Neutrophil (primary cell): ENCODE measurements around the gene B4GAT1.

ENCODE experiments used
- H3K27ac ChIP-seq: fragments of 200-600 bp; sonication (generic); 2 replicates; pipeline ENCODE4 v1.5.1; 2016; ENCODE audit warnings: mild to moderate bottlenecking, moderate library complexity
- H3K27me3 ChIP-seq: fragments of 200-600 bp; sonication (generic); 2 replicates; pipeline ENCODE4 v1.6.0; 2016; ENCODE audit warnings: mild to moderate bottlenecking
- H3K36me3 ChIP-seq: fragments of 200-600 bp; sonication (generic); 2 replicates; pipeline ENCODE4 v1.5.1; 2017
- H3K4me1 ChIP-seq, 2 experiments: fragments of 200-600 bp in 1 of 2; sonication (generic) in 1 of 2; 1 replicate in 1 of 2; 2 replicates in 1 of 2; pipeline versions ENCODE4 v1.5.1 to v1.6.1; 2013 to 2016; ENCODE audit warnings: low read depth in 1 of 2, low read length in 1 of 2, mild to moderate bottlenecking in 1 of 2, moderate library complexity in 1 of 2; ENCODE audit not compliant: control insufficient read depth in 1 of 2, insufficient read depth in 1 of 2
- H3K4me3 ChIP-seq, 2 experiments: fragments of 200-600 bp in 1 of 2; sonication (generic) in 1 of 2; 1 replicate in 1 of 2; 2 replicates in 1 of 2; pipeline ENCODE4 v1.5.1; 2013 to 2016; ENCODE audit warnings: low read depth in 1 of 2, low read length in 1 of 2, mild to moderate bottlenecking in 1 of 2, moderate library complexity in 1 of 2
- H3K9me3 ChIP-seq: fragments of 200-600 bp; sonication (generic); 2 replicates; pipeline ENCODE4 v1.5.1; 2016
- CTCF ChIP-seq: fragments of 200-600 bp; sonication (generic); IDR thresholded peaks from 2 replicates; pipeline ENCODE4 v1.5.1; 2016; ENCODE audit warnings: antibody characterized with exemption

Gene B4GAT1

GRCh38 chr11:66338276-66339161 is 8.9 kb downstream of the B4GAT1 start:
- peaks cover 20% of the 10 kb centered on the region for H3K27me3 ChIP-seq
- no peaks in the 10 kb centered on the region for H3K9me3 ChIP-seq
- H3K27ac ChIP-seq: no peak overlapping the region
- peaks cover 72% of the 10 kb centered on the region for H3K36me3 ChIP-seq
- H3K4me1 ChIP-seq: peaks cover 22% of the 10 kb centered on the region in 2 experiments
- no peak overlapping the region for H3K4me3 ChIP-seq
- TF ChIP-seq CTCF: no peak

- peaks cover 22% of the 10 kb centered on the region in 2 experiments for H3K4me1 ChIP-seq
- H3K27ac ChIP-seq: no peak overlapping the region
- no peaks in the 10 kb centered on the region for H3K9me3 ChIP-seq
- H3K27me3 ChIP-seq: peaks cover 20% of the 10 kb centered on the region
- H3K36me3 ChIP-seq: peaks cover 60% of the 10 kb centered on the region
- TF ChIP-seq CTCF: no peak
- no peak overlapping the region for H3K4me3 ChIP-seq
These were observed 10.1 kb downstream of the B4GAT1 start for GRCh38 chr11:66337103-66337899.

GRCh38 chr11:66336234-66337102 is 11.0 kb downstream of the B4GAT1 start, which contains the start of gene RIN1:
Gene RIN1, minus strand, starts transcription at chr11:66336434. Its CDS starts 32 bp downstream, at chr11:66336402.
- Histone ChIP-seq H3K27me3 (peaks cover 20% of the 10 kb centered on the region), H3K4me3 (peak within 1 kb of the TSS; percentile 8 to 25), H3K4me1 (peaks cover 22% of the 10 kb centered on the region in 2 experiments), H3K9me3 (no peaks in the 10 kb centered on the region), H3K36me3 (peaks cover 52% of the 10 kb centered on the region), H3K27ac (no peak within 1 kb of the TSS)
- TF ChIP-seq CTCF: no peak

GRCh38 chr11:66335531-66336233 is 11.7 kb downstream of the B4GAT1 start:
- peaks cover 44% of the 10 kb centered on the region for H3K36me3 ChIP-seq
- H3K9me3 ChIP-seq: no peaks in the 10 kb centered on the region
- H3K27me3 ChIP-seq: peaks cover 20% of the 10 kb centered on the region
- H3K27ac ChIP-seq: no peak overlapping the region
- peak overlapping the region; percentile 8 to 25 for H3K4me3 ChIP-seq
- H3K4me1 ChIP-seq: peaks cover 22% of the 10 kb centered on the region in 2 experiments
- no peak for TF ChIP-seq CTCF
